ENCODE results near the gene NCAM1.

GRCh38 chr11:113082341-113082955 lies 121.2 kb downstream of the NCAM1 start:
- TF ChIP-seq CTCF (IDR thresholded peaks at IDR 0.05) = no peak
- no peak for TF ChIP-seq ZFX (IDR thresholded peaks at IDR 0.05; ENCODE audit: borderline replicate concordance)

Data from 22Rv1 (cell line).